ENCODE data around the gene LPCAT1.

DNA sequence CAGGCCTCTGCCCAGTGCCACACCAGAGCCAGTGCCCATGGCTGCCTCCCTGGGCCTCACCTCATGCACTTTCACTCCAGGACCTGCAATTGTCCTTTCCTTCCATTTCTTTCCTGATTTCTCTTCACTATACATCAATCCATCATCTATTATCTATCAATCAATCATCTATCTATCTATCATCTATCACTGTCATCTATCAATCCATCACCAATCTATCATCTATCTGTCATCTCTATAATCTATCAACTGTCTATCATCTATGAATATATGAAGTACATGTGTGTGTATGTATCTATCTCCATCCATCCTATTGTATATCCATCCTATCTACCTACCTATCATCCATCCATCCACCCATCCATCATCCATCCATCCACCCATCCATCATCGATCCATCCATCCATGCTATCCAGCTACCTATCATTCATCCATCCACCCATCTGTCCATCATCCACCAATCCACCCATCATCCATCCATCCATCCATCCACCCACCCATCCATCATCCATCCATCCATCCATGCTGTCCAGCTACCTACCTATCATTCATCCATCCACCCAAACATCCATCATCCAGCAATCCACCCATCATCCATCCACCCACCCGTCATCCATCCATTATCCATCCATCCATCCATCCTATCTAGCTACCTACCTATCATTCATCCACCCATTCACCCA, 105.4 kb downstream of the LPCAT1 start:
- TF ChIP-seq EZH2 (IDR thresholded peaks at IDR 0.05; ENCODE audit: insufficient read depth, poor library complexity, severe bottlenecking) (no peak), EZH2phosphoT487 (IDR thresholded peaks at IDR 0.05; ENCODE audit: insufficient read depth, low read depth) (no peak)
